Astrocyte (in vitro differentiated cells and primary cell): ENCODE data around the gene KBTBD13.

Experiments used
- CTCF ChIP-seq: IDR thresholded peaks from 2 replicates; pipeline ENCODE4 v1.5.1; 2011; ENCODE audit warnings: low read depth, mild to moderate bottlenecking, inconsistent platforms, low read length, moderate library complexity; ENCODE audit not compliant: insufficient read depth
- EZH2 ChIP-seq: IDR thresholded peaks from 2 replicates; pipeline ENCODE4 v1.6.1; 2012; ENCODE audit warnings: mild to moderate bottlenecking, low read length, inconsistent platforms; ENCODE audit not compliant: insufficient read depth

- no peak for TF ChIP-seq CTCF
- no peak for TF ChIP-seq EZH2
Measured at GRCh38 chr15:65095011-65095746, 18.6 kb downstream of the KBTBD13 start.
